ENCODE measurements around the gene MAGEA2B.
"Not testable (repeated sequence)": the region's sequence is repeated elsewhere in the genome, so short reads cannot be mapped to it uniquely, and the experiment has no call there.

MAGEA2B gene, protein sequence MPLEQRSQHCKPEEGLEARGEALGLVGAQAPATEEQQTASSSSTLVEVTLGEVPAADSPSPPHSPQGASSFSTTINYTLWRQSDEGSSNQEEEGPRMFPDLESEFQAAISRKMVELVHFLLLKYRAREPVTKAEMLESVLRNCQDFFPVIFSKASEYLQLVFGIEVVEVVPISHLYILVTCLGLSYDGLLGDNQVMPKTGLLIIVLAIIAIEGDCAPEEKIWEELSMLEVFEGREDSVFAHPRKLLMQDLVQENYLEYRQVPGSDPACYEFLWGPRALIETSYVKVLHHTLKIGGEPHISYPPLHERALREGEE

GRCh38 chrX:152713815-152714787 is at the start of gene MAGEA2B:
MAGEA2B (plus strand) TSS chrX:152714628; CDS start chrX:152717107, 2,479 bp downstream.
- not testable (repeated sequence) for DNase-seq

- no peak for DNase-seq
Observed at GRCh38 chrX:152674135-152674534, 40.3 kb upstream of the MAGEA2B start.

- not testable (repeated sequence) for DNase-seq
Observed at GRCh38 chrX:152674652-152675051, 39.8 kb upstream of the MAGEA2B start.

- DNase-seq: not testable (repeated sequence)
Observed at GRCh38 chrX:152681012-152681411, 33.4 kb upstream of the MAGEA2B start.

GRCh38 chrX:152697952-152698931 is 16.2 kb upstream of the MAGEA2B start, which contains the start of gene MAGEA3:
MAGEA3 (plus strand) TSS chrX:152698794; CDS start chrX:152700833, 2,039 bp downstream.
- DNase-seq: not testable (repeated sequence)

GRCh38 chrX:152700390-152700789 is 14.0 kb upstream of the MAGEA2B start:
- DNase-seq: not testable (repeated sequence)

DNA sequence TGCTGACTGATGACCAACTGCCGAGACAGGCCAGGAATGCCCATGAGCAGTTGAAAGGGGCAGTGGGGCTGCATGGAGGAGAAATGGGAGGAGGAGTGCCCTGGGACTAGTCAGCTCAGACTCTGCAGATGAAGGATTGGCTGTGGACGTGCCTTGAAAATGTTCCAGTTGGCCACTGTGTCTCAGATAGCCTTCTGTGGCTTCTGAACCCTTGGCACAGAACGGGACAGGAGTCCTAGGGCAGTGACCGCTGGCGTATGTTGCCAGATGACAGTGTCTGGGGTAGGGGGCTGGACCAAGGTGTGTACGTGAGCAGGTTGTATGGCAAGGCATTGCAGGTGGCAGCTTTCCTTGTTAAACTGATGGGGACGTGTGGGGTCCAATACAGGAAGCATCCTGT is 7.9 kb upstream of the MAGEA2B start:
- not testable (repeated sequence) for DNase-seq

DNA sequence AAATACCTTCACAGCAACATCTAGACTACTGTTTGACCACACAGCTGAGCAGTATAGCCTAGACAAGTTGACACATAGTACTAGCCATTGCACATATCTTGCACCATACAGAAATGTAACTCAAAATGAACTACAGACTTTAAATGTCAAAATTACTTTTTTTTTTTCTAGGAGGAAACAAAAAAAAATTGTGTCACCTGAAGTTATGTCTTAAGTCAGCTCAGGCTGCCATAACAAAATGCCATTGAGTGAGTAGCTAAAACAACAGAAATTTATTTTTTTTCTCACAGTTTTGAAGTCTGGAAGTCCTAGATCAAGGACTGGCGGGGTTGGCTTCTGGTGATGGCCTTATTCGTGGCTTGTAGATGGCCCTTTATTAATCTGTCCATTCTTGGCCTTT is 5.3 kb upstream of the MAGEA2B start, which contains the start of gene CSAG2:
Gene CSAG2, minus strand, starts transcription at position 101 of the 400 bp plus-strand sequence. CDS start 161 bp downstream, outside the sequence.
- DNase-seq: not testable (repeated sequence)

GRCh38 chrX:152713195-152713594 is 1.2 kb upstream of the MAGEA2B start:
- DNase-seq: not testable (repeated sequence)

DNA sequence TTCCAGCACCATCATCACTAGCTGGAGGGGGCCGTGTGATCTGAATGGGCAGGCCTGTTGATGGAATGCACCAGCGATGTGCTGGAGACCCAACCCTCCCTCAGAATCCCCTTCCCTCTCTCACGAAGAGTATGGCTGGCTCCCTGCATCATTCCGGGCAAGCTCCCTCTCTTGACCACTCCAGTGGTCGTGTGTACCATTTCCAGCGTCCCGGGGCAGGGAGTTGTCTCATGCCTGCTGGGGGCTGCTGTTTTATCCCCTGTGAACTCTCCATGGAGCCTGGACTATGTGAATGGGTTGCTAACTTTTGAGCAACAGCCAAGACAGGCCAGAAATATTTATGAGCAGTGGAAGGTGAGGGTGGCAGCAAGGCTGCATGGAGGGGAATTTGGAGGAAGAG is 11.0 kb downstream of the MAGEA2B start:
- DNase-seq: no peak

DNA sequence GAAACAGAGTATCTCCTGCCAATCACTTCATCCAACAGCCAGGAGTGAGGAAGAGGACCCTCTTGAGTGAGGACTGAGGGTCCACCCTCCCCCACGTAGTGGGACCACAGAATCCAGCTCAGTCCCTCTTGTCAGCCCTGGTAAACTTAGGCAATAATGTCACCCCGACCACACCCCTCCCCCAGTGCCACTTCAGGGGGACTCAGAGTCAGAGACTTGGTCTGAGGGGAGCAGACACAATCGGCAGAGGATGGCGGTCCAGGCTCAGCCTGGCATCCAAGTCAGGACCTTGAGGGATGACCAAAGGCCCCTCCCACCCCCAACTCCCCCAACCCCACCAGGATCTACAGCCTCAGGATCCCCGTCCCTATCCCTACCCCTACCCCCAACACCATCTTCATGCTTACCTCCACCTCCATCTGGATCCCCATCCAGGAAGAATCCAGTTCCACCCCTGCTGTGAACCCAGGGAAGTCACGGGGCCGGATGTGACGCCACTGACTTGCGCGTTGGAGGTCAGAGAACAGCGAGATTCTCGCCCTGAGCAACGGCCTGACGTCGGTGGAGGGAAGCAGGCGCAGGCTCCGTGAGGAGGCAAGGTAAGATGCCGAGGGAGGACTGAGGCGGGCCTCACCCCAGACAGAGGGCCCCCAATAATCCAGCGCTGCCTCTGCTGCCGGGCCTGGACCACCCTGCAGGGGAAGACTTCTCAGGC is 19.0 kb downstream of the MAGEA2B start, which contains the start of the genes CSAG1 and MAGEA12:
Gene CSAG1, minus strand, starts transcription at position 461 of the 715 bp plus-strand sequence. CDS start 1,261 bp downstream, outside the sequence.
Gene MAGEA12, plus strand, starts transcription at position 497 of the 715 bp plus-strand sequence. CDS start 2,405 bp downstream, outside the sequence.
- no peak for DNase-seq

GRCh38 chrX:152734143-152734858 is 19.9 kb downstream of the MAGEA2B start:
- not testable (repeated sequence) for DNase-seq

GRCh38 chrX:152735101-152735500 is 20.7 kb downstream of the MAGEA2B start:
- no peak for DNase-seq

DNA sequence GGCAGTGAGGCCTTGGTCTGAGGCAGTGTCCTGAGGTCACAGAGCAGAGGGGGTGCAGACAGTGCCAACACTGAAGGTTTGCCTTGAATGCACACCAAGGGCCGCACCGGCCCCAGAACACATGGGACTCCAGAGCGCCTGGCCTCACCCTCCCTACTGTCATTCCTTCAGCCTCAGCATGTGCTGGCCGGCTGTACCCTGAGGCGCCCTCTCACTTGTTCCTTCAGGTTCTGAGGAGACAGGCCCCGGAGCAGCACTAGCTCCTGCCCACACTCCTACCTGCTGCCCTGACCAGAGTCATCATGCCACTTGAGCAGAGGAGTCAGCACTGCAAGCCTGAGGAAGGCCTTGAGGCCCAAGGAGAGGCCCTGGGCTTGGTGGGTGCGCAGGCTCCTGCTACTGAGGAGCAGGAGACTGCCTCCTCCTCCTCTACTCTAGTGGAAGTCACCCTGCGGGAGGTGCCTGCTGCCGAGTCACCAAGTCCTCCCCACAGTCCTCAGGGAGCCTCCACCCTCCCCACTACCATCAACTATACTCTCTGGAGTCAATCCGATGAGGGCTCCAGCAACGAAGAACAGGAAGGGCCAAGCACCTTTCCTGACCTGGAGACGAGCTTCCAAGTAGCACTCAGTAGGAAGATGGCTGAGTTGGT is 21.6 kb downstream of the MAGEA2B start:
- DNase-seq: no peak

DNA sequence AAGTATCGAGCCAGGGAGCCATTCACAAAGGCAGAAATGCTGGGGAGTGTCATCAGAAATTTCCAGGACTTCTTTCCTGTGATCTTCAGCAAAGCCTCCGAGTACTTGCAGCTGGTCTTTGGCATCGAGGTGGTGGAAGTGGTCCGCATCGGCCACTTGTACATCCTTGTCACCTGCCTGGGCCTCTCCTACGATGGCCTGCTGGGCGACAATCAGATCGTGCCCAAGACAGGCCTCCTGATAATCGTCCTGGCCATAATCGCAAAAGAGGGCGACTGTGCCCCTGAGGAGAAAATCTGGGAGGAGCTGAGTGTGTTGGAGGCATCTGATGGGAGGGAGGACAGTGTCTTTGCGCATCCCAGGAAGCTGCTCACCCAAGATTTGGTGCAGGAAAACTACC is 22.1 kb downstream of the MAGEA2B start:
- DNase-seq: not testable (repeated sequence)

- DNase-seq: no peak
Observed at GRCh38 chrX:152738560-152738959, 24.1 kb downstream of the MAGEA2B start.

- DNase-seq: not testable (repeated sequence)
Observed at GRCh38 chrX:152753686-152754650, 39.5 kb downstream of the MAGEA2B start, which contains the start of gene MAGEA2. MAGEA2 (minus strand) TSS chrX:152753842; CDS start chrX:152751363, 2,479 bp downstream.

DNA sequence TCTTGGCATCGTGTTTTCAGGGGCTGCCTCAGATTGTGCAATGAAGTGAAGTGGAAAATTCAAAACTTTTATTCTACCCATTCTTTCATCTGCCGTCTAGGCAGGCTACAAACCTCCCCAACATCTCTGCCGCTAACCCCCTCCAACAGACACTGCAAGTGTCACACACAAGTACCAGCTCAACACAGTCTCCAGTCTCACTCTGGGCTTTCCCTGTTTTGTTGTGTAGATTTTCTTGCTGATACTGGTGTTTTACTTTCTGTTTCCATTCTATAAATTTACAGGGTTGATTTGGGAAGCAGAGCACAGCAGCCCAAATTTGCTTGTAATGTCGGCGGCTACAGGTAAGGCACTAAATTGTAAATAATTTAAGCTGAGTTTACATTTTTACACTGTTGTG is 40.4 kb downstream of the MAGEA2B start:
- DNase-seq: not testable (repeated sequence)

All from T1000 (cell line).